Ishikawa (cell line): ENCODE data around the gene TNNC1.

Experiments used
- CEBPB ChIP-seq: IDR thresholded peaks from 2 replicates; pipeline ENCODE4 v1.6.1; 2012
- CREB1 ChIP-seq: IDR thresholded peaks from 2 replicates; pipeline ENCODE4 v1.6.1; 2012; ENCODE audit warnings: low read depth
- EGR1 ChIP-seq: IDR thresholded peaks from 2 replicates; pipeline ENCODE4 v1.6.1; 2012
- EP300 ChIP-seq: IDR thresholded peaks from 2 replicates; pipeline ENCODE4 v1.6.1; 2012; ENCODE audit warnings: borderline replicate concordance
- FOXM1 ChIP-seq: IDR thresholded peaks from 2 replicates; pipeline ENCODE4 v1.6.1; 2012; ENCODE audit warnings: low read depth, borderline replicate concordance
- NFIC ChIP-seq: IDR thresholded peaks from 2 replicates; pipeline ENCODE4 v1.6.1; 2012
- RAD21 ChIP-seq: IDR thresholded peaks from 2 replicates; pipeline ENCODE4 v1.6.1; 2012; ENCODE audit warnings: low read depth
- REST ChIP-seq: IDR thresholded peaks from 2 replicates; pipeline ENCODE4 v1.6.1; 2012; ENCODE audit warnings: low read depth, mild to moderate bottlenecking
- TAF1 ChIP-seq: IDR thresholded peaks from 2 replicates; pipeline ENCODE4 v1.6.1; 2012; ENCODE audit warnings: low read depth, mild to moderate bottlenecking
- TCF12 ChIP-seq: IDR thresholded peaks from 2 replicates; pipeline ENCODE4 v1.6.1; 2012; ENCODE audit warnings: low read depth
- TEAD4 ChIP-seq: IDR thresholded peaks from 2 replicates; pipeline ENCODE4 v1.6.1; 2012
- YY1 ChIP-seq: IDR thresholded peaks from 2 replicates; pipeline ENCODE4 v1.6.1; 2012; ENCODE audit warnings: low read depth
- ZBTB7A ChIP-seq: IDR thresholded peaks from 2 replicates; pipeline ENCODE4 v1.6.1; 2012; ENCODE audit warnings: low read depth
- TF ChIP-seq, protein P1 (sequence below): IDR thresholded peaks from 2 replicates; pipeline ENCODE4 v1.6.1; 2012
- TF ChIP-seq, protein P2 (sequence below): IDR thresholded peaks from 2 replicates; pipeline ENCODE4 v1.6.1; 2012

The TNNC1 gene

GRCh38 chr3:52441091-52441771, 12.6 kb downstream of the TNNC1 start:
- TF ChIP-seq, protein P1, sequence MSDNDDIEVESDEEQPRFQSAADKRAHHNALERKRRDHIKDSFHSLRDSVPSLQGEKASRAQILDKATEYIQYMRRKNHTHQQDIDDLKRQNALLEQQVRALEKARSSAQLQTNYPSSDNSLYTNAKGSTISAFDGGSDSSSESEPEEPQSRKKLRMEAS = no peak
- TF ChIP-seq TCF12 (no peak), EGR1 (no peak), NFIC (no peak), REST (no peak), RAD21 (no peak), EP300 (no peak), FOXM1 (no peak), ZBTB7A (no peak), CREB1 (no peak), CEBPB (no peak), TEAD4 (no peak), YY1 (no peak), TAF1 (no peak)

- no peak for TF ChIP-seq YY1
- no peak for TF ChIP-seq EGR1
- TF ChIP-seq CREB1 = no peak
- no peak for TF ChIP-seq CEBPB
- TF ChIP-seq TCF12 = no peak
- no peak for TF ChIP-seq FOXM1
- TF ChIP-seq NFIC = no peak
- TF ChIP-seq TEAD4 = no peak
- TF ChIP-seq RAD21 = no peak
- TF ChIP-seq, protein P1 = no peak
- TF ChIP-seq, protein P2, sequence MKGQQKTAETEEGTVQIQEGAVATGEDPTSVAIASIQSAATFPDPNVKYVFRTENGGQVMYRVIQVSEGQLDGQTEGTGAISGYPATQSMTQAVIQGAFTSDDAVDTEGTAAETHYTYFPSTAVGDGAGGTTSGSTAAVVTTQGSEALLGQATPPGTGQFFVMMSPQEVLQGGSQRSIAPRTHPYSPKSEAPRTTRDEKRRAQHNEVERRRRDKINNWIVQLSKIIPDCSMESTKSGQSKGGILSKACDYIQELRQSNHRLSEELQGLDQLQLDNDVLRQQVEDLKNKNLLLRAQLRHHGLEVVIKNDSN = no peak
- TF ChIP-seq TAF1 = no peak
- no peak for TF ChIP-seq EP300
- no peak for TF ChIP-seq ZBTB7A
- TF ChIP-seq REST = no peak
These were observed 13.2 kb downstream of the TNNC1 start for GRCh38 chr3:52440671-52441070.

- TF ChIP-seq CEBPB = no peak
- TF ChIP-seq YY1 = no peak
These were observed 13.6 kb downstream of the TNNC1 start for GRCh38 chr3:52440249-52440551.

- TF ChIP-seq TAF1 = no peak
- TF ChIP-seq RAD21 = no peak
- TF ChIP-seq EP300 = no peak
- TF ChIP-seq, protein P2 = no peak
- TF ChIP-seq, protein P1 = no peak
- TF ChIP-seq NFIC = no peak
- TF ChIP-seq CEBPB = no peak
- no peak for TF ChIP-seq TEAD4
- TF ChIP-seq CREB1 = no peak
- TF ChIP-seq FOXM1 = no peak
- TF ChIP-seq ZBTB7A = no peak
- no peak for TF ChIP-seq YY1
- no peak for TF ChIP-seq TCF12
- TF ChIP-seq EGR1 = no peak
- TF ChIP-seq REST = no peak
These were observed 14.2 kb downstream of the TNNC1 start for GRCh38 chr3:52439426-52440248.
